Occipital lobe (tissue), 2 donors: Measurements from ENCODE around the gene CWF19L2. TPM values are rescaled to one million over a fixed set of nuclear protein-coding genes. Genes with fewer than 3 reads are reported as not detected.
"Not testable (repeated sequence)": the region's sequence is repeated elsewhere in the genome, so short reads cannot be mapped to it uniquely, and the experiment has no call there.

Source experiments
- DNase-seq: peaks from one replicate; lab custom pipeline; 2025; lab: John Stamatoyannopoulos, UW
- total RNA-seq: library from RNA; depleted of rRNA; stranded (reverse); fragments of >200 nt; gene quantifications from one replicate; pipeline ENCODE4 v1.2.3, GENCODE V29; 2014

CWF19L2 gene
- total RNA-seq, result 32.8 TPM

DNA sequence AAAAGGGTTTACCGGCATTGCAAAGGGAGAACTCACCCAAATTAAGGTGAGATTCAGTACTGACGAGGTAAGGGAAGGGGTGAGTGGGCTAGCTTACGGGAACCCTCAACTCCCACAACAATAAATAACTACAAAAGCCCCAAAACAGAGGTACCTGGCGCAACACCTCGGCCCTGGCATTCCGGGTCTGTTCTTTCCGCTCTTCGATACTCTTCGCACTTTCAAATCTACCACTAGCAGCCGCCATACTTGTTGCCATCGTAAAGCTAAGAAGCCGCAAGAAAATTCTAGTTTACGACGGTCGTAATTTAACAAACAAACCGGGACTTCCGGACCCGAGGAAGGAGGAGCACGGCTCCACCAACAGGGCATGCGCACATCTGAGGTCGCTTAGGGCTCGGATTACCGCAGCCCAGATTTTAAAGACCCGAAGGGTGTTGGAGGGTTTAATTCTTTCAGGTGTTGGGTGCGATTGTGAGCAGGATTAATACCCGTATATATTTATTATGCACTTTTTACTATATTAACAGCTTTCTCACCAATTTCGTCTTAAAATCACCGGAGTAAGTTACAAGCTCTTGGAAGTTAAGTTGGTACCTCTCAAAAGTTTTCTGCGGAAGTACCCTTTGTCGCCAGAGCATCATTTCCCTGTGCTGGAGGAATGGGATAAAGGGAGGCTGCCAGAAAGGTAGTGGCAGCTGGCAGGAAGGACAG, at the start of gene CWF19L2:
TSS of gene CWF19L2 (minus strand) at position 268 of the 714 bp plus-strand sequence. CDS start at position 259, 9 bp downstream.
- DNase-seq, result peak; percentile 79

DNA sequence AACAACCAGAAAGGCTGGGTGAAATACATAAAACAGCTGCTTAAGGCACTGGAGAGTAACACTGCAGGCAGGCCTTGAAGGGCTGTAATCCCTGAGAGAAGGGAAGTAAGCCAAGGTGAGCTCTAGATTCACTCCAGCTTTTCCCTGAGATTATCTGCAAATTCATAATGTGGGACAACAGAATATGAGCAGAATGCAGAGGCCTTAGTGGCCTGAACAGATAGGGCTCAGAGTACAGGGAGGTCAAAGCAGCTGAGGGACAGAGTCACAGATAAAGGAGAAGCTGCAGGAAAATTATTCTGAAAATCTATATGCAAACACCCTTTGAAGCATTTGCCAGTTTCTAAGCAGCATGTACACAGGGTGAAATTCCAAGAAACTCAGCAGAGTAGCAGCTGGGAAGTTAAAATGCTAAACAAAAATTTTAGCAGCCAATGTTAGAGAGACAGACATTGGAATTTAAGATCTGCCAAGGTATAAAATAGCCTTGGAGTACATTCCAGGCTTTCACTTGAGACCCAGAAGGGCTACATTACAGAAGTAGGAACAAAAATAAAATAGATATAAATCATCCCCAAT, 48.1 kb upstream of the CWF19L2 start:
- no peak for DNase-seq

DNA sequence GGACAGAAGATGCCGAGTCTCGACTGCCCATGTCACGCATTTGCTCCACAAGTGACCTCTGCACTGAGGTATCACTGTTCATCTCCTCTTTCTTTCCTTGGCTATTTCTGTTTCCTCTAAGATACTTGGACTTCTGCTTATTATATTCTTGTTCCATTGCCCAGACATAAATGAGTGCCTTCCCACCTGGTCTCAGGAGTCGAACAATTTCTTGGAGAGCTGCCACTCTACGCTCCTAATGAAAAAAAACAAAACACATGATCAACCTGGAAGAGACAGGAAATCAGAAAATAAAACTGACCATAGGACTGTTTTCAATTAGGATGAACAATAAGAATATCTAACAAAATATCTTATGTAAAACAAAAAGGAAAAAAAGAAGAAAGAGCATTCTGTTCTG, 47.4 kb upstream of the CWF19L2 start:
- DNase-seq, result no peak

DNA sequence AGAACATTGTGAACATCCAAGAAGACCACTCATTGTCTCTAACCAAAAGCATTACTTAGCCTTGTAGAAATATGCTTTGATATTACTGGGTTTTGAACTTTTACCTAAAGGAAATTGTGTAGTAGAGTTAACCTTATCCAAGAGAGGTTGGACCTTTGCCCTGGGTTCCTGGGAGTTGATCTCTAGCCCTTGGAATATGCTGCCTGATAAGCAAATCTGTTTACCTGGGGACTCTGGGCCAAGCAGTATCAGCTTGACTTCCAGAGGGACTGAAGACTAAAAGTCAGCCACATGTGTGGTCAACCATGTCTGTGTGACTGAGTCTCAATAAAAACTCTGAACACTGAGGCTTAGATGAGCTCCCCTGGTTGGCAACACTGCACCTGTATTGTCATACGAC, 44.1 kb upstream of the CWF19L2 start:
- no peak for DNase-seq

DNA sequence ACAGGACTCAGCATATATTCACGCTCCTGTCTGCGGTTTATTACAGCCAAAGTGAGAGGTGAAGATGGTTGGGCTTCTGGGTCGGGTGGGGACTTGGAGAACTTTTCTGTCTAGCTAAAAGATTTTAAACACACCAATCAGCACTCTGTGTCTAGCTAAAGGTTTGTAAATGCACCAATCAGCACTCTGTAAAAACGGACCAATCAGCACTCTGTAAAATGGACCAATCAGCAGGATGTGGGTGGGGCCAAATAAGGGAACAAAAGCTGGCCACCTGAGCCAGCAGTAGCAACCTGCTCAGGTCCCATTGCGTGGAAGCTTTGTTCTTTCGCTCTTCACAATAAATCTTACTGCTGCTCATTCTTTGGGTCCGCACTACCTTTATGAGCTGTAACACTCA, 39.7 kb upstream of the CWF19L2 start:
- DNase-seq, result not testable (repeated sequence)

DNA sequence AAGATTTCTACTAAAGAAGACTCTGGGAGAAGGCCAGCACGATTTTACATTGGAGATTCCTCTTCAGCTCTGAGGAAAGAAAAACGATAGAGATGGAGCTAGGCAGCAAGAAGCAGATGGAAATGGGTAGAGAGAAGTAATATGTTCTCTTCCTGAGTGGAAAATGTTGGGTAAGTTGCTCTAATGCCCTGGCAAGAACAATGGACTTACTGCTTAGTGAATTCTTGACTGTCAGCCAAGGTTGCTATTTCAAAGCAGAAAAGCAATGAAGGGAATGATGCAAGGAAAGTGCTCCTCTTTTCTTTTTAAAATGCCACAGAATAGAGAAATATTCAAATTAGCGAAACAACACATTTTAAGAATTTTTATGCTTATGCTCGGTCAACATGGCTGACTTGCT, 38.4 kb upstream of the CWF19L2 start:
- no peak for DNase-seq

DNA sequence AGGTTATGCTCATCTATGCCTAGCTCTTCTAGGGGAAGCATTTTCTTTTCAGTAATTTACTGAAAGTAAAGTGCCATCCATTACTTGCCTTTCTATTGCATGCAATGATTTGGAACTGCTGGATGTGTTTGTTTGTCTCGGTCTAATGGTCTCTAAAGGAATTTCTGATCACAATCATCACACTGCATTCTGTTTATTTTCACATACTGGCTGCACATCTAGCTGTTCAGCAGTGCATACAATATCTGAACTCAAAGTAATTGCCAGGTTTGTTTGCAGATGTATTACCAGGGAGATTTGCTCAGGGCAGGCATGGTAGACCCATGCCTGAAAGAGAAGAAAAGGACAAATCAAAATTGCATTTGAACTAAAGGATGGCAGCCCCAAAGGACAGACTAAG, 36.4 kb upstream of the CWF19L2 start:
- no peak for DNase-seq

DNA sequence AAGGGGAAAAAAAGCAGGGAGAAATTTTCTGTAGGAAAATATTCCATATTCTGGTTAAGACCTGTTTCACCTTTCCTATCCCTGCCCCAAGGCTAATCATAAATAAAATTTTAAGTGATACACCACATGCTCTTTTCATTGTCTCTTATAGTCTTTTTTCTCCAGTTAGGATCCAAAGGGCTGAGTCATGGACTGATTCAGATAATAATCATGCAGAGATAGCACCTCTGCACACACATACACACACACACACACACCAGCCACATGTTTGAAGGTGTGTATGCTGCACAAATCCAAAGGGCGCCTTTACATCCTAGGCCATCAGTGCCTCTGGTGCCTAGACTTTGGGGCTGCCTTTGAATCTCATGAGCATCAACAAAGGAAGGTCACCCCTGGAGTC, 35.5 kb upstream of the CWF19L2 start:
- no peak for DNase-seq

DNA sequence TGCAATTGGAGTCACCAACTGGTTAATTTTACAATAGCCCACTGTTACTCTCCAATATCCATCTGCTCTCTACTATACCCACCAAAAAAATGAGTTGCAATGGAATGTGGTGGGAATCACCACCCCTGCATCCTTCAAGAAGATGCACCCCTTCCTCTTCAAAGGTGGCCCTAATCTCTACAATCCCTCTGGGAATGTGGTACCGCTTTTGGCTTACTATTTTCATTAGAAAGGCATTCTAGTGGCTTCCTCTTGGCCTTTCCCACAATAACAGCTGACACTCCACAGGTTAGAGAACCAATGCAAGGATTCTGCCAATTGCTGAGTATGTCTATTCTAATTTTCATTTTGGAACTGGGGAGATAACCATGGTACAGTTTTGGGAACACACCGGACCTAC, 33.2 kb upstream of the CWF19L2 start:
- no peak for DNase-seq

DNA sequence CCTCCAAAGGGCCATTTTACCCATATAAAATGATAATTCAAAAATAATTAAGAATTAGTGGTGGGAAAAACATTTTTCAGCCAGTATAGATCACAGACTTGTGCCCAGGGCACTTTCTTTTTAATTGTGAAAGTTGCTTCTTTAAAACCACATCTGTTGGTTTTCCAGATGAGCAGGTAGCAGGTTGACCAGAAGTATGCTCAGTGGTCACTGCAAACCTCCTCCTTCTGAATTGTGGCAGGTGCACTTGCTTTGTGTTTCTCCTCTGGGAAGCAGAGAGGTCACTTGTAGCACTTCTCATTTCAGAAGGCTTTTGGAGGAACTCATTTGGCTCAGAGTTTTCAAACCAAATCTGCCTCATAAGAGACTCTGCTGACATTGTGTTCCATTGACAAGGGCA, 24.6 kb upstream of the CWF19L2 start:
- no peak for DNase-seq

DNA sequence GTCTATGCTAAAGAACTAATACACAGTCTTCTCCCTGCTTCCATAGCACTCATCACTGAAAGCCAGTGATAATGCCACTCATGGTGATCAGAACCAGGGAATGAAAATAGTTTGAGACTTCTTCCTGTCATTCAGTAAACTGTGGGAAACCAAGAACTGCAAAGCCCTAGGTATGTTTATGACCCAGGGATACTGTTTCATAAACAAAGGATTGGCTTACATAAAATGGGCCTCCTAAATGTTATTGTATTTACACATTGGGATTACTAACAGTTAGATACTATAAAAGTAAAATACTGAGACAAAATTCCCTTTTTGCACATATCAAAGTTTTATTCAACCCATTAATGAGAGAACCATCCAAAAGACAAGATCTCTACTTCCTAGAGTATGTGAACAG, 21.3 kb upstream of the CWF19L2 start:
- no peak for DNase-seq

DNA sequence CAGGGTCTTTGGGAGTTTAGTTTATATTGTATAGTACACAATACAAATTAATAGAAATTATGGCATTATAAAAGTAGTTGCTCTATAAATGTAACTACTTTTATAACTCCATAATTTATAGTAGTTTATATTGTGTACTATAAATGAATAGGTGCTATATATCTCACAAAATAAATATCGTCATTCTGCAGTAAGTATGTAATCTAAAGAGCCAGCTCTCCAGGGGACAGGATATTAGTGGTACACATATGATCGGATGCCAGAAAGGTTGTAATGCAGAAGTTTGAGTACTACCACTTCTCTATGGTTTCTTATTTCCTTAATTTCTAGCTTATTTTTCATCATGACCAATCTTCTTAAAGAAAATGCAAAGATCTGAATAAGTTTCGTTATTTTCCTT, 20.2 kb upstream of the CWF19L2 start:
- no peak for DNase-seq

DNA sequence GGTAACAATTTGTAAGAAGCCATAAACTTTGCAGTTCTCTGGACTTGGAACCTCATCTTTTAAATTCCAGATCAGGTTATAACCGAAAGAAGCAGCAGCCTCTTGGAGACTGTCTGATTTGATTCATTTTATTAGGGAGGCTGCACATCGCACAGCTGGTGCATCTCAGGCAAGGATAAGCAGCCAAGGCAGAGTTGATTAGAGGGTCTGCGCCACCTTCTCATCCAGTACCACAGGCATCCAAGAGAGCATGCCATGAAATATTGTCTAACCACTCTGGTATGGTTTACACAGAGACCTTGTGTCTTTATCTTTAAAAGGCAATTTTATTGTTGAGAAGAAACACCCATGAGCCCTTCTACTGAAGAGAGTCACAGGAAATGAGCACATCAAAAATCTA, 16.2 kb upstream of the CWF19L2 start:
- no peak for DNase-seq

DNA sequence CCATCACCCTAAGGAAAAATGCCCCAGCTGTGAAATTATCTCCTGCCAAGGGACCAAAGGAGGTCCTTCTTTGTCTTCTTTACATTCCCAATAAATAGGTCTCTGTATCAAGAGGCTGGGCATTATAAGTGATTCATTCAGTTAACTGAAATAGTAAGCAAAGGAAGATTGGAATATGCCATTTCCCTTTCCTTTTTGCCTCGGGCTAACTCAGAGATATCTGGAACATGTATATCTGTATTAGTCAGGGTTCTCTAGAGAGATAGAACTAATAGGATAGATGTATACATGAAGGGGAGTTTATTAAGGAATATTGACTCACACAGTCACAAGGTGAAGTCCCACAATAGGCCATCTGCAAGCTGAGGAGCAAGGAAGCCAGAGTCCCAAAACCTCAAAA, 15.3 kb upstream of the CWF19L2 start:
- no peak for DNase-seq

DNA sequence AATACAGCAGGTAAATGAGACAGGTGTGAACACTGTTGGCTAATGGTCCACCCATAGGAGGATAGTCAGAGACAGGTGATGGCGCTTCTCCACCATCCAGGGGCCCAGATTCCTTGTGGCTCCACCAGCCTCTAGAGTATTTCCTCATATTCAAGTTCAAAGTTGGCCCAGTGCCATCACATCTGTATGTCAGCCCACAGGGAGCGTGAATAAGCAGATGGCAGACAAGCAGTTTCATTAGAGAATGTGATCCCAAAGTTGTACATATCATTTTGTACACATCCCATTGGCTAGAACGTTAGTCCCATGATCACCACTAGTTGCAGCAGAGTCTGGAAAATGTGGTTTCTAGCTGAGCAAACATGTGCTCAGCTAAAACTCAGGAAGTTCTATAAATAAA, 11.0 kb upstream of the CWF19L2 start:
- DNase-seq, result no peak

DNA sequence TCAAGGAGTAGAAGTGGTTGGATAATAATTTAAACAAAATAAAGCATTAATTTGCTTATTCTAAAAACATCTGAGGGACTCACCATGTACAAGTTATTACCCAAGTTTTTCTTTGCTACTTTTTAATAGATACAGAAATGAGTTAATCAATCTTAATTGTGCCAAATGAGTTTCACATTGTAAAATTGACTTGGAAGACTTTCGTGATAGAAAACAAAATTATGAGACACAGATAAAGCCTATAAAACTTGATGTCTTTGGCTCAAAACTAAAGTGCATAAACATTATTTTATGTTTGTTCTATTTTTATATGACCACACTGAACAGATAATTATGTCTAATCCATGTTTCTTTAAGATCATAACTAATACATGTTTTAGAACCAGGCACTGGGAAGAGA, 10.1 kb upstream of the CWF19L2 start:
- no peak for DNase-seq

DNA sequence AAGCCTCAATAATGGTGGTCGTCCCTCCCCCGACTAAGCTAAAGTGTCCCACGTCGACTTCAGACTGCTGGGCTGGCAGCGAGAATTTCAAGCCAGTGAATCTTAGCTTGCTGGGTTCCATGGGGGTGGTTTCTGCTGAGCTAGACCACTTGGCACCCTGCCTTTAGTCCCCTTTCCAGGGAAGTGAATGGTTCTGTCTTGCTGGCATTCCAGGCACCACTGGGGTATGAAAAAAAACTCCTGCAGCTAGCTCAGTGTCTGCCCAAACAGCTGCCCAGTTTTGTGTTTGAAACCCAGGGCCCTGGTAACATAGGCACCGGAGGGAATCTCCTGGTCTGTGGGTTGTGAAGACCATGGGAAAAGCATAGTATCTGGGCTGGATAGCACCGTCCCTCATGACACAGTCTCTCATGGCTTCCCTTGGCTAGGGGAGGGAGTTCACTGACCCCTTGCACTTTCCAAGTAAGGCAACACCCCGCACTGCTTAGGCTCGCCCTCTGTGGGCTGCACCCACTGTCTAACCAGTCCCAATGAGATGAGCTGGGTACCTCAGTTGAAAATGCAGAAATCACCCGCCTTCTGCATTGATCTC, 8.7 kb upstream of the CWF19L2 start:
- not testable (repeated sequence) for DNase-seq

DNA sequence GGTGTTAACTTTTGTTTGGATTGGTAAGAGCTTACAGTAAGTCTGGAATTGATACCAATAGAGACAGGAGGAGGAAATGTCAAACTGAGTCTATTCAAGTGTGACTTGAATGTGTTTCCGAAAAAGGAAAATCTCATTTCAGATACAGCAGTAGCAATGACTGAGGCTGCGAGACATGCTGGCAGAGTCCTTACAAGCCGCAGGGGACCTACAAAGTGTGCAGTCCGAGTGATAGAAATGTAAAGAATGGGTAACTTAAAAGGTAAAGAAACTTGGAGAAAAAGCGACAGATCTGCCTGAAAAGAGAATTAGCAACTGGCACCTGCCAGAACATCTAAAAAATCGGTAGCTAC, 444 bp downstream of the CWF19L2 start:
- no peak for DNase-seq

DNA sequence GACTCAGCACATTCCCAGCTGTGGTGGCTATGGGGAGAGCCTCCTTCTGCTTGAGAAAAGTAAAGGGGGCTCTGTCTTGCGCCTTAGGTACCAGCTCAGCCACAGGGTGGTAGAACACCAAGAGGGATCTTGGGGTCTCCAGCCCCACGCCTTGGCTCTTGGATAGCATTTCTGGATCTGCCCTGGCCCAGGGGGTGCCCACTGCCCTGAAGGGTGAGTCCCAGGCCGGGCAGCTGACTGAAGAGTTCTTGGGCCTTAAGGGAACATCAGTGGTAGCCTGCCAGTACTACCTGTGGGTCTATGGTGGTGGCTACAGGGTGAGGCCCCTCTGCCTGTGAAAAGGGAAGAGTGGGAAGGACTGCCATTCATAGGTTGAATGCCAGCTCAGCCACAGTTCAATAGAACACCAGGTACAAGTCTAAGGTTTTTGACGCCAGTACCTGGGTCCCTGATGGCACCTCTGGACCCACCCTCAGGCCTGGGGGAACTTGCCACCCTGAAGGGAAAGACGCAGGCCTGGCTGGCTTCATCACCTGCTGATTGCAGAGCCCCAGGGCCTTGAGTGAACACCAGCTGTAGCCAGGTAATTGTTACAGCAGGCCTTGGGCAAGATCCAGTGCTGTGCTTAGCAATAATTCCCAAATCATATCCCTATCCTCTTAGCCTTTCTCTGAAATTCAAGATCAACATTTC, 3.9 kb downstream of the CWF19L2 start:
- DNase-seq, result no peak

DNA sequence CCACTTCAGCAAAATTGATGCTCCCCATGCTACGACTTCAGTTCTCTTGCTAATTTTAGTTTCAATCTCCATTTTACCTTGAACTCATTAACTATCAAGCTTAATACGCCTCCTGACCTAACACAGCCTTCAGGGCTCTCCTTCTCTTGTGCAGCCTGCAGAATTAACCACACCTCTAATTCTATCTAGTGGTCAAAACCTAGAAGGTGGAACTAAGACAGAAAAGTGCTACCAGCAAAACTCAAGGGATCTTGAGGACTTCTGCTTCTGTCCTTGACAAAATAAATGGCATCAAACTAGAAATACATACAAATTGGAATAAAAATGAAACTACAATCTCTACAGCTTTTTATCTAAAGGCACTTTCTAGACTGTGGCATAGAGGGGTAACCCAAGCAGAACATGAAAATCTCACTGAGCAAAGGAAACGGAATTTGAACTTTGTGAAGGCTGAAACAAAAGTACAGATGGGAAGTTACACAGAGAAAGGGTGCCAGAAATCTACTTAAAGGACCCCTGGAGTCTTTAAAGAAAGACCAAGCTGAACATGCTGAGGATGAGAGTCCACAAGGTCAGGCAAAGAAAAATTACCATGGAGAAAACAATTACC, 10.7 kb downstream of the CWF19L2 start:
- DNase-seq, result no peak

DNA sequence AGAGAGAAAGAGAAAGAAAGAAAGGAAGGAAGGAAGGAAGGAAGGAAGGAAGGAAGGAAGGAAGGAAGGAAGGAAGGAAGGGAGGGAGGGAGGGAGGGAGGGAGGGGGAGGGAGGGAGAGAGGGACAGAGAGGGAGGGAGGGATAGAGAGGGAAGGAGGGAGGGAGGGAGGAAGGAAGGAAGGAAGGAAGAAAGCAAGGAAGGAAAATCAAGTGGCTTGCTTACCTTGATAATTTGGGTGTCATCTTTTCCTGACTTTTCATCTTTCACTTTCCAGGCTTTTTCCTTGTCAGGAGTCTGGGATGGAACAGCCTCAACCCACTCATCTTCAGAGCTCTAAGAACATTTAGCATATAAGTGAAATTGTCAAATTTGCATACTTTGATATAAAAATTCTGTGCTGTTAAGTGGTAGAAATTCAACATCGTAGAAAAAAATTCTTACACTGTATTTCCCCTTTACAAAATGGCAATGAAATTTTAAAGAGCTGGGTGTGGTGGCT, 14.9 kb downstream of the CWF19L2 start:
- no peak for DNase-seq

DNA sequence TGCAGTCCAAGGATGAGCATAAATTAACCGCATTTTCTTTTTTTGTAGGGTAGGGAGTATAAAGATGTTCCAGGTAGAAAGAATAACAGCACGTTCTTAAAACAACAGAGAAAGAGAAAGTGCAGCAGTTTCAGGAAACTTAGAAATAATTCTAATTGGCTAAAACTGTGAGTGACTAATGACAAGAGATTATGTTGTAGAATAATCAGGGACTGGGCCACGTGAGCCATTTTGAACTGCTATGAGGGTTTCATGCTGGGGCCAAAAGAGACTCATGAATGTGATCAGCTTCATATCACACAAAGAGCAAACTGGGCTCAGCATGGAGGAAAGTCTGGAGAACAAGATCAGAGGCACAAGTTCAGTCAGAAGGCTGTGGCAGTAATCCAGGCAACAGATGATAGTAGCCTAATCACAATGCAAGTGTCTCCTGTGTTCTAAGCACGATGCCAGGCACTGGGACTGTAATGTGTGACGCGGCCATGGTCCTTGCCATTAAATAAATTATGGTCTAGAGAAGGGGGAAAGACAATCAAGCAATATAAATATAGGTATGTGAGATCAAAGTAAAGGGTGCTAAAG, 17.9 kb downstream of the CWF19L2 start:
- DNase-seq, result no peak
